HG02798 (cell line): Measurements from ENCODE around the gene ZBTB12.
A peak's percentile ranks its signal among the peaks of the same experiment; 100 is the strongest.

Experiments used
- ATAC-seq: cut with Tn5 transposase; IDR thresholded peaks from one replicate; pipeline ENCODE4 v1.9.1; 2021; ENCODE audit warnings: mild to moderate bottlenecking; ENCODE audit not compliant: unreplicated experiment, poor library complexity

The ZBTB12 gene

DNA sequence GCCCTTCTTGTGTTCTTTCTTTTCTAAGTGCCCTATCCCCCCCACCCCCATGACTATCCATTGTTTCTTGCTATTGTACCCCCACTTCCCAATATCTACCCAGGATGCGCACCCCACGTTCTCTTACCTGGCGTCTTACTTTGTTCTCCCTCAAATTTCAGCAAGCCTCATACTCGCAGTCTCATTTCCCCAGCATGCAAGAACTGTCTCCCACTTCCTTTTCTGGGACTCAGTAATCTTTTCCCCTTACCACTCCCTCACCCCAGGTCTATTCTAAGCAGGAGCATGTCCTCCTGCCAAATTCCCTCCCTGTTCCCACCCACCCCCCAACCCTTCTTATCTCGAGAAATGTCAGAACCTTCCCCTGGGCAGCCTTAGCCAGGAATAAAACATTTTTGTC, 2.7 kb downstream of the ZBTB12 start:
- no peak for ATAC-seq

DNA sequence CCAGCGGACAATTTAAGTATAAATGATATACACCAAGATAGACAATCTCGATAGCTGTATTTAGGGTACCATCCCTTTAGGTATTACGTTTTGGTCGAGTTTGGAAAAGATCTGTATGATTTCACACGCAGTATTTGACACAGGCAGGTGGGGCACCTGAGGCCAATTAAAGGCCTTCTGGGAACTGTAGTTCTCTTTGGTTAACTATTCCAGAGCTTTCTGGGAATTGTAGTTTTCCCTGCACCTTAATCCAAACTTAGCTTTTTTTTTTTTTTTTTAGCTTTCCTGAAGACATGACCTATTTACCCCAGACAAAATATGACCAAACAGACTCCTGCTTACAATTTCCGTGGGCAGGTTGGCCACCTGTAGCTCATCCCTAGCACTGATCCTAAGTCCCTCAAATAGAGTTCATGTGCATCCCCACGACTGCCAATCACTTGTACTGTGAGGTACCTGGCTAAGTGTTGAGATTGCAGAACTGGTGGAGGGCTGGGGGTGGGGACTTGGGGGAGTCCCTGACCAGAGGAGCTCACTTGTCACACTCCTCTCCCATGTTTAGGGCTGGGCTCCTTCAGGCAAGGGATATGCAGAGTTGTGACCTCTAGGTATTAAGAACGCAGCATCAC, 3.4 kb downstream of the ZBTB12 start:
- no peak for ATAC-seq

DNA sequence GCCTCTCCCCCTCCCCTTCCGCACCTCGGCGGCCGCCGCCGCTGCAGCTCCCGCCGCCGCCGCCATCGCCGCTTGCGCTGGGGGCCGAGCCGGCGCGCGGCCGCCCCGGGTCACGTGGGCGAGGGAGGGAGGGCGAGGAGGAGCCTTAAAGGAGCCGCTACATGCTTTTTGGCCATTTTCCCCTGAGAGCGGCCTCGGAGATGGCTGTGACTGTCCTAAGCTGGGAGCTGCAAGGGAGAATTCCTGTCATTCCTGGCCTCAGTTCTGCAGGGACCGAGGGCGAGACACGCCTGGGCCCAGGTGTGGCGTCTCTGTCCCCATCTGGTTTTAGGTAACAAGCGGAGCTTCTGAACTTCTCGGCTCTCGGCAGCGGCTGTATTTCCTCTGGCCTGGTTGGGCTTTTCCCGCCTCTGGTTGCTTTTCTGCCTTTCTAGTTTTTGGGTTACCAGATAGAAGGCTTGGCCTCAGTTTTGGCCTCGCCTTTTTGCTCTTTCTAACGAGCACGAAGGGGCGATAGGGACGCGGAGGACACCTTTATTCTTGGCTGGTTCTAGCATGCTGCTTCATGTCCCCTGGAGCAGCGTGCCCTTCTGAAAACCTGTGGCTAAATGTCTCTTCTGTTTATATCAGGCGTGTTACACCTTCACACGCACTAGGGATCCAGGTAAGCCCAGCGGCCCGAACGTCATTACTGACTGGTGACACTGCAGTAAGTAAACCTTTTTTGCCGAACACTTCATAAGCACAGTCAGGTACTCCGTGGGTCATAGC, 4.1 kb downstream of the ZBTB12 start, which contains the start of gene EHMT2:
Gene EHMT2, minus strand, starts transcription at position 87 of the 771 bp plus-strand sequence. Its CDS starts 21 bp downstream, at position 66.
- ATAC-seq, result peak; percentile 56

DNA sequence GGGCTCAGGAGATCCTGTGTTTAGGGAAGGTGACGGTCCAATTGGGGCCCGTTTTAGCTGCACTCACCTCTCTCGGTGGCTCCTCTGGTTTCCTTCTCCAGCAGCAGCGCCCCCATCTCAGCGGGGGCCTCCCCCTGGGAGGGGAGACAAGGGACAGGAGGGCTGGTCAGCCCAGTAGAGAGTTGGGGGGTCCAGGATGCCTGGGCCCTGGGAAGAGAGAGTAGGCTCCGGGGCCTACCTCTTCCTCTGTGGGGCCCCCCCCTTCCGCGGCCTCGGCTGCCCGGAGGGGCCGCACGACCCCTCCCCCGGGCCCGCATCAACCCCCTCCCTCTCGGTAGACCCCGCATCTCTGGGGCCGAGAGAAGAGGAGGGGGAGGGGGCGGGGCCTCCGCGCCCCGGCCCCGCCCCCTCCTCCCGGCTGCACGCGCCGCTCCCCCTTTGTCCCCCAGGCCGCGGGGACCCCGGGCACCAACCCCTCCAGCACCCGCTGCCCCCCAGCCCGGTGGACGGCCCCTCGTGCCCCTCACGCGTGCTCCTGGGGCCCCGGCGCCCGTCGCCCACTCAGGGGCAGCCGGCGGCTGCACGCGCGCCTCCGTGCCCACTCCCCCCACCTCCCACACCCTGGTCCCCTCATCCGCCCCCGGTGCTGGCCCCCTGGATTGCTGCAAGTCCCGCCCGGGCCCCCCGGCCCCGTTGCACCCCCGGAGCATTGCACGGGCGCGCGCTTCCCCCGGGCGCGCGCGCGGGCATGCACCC, 4.9 kb downstream of the ZBTB12 start:
- ATAC-seq, result peak; percentile 4

DNA sequence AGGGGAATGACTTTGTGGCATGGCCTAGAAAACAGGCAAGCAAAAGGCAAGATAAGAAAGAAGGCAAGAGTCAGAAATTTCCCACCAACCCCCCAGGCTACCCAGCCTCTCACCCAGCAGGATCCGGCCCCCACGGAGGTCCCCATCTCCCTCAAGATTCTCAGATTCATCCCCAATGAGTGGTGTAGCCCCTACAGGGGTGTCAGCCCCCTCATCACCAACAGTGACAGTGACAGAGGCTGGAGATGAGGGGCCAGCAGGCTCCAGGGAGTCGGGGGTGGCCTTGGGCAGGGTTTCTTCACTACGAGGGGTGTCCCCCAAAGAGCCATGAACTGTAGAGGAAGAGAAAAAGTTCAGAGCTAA, 5.4 kb downstream of the ZBTB12 start:
- ATAC-seq, result no peak

DNA sequence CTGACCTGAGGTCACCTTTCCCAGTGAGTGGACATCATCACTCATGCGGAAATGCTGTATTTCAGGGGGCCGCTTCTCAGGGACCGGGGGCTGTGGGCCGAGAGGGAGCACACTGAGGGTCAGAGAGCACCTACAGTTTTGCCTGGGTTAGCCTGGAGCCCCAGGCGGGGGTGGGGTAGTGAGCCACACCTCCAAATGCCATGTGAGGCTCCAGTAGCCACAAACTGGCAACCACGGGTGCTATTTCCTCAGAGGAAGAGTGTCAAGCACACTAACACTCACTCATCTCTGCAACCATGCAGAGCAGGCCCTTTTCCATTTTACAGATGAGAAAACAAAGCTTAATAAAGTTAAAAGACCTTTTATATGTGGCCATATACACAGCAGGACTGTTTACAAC, 9.1 kb downstream of the ZBTB12 start:
- ATAC-seq, result no peak

DNA sequence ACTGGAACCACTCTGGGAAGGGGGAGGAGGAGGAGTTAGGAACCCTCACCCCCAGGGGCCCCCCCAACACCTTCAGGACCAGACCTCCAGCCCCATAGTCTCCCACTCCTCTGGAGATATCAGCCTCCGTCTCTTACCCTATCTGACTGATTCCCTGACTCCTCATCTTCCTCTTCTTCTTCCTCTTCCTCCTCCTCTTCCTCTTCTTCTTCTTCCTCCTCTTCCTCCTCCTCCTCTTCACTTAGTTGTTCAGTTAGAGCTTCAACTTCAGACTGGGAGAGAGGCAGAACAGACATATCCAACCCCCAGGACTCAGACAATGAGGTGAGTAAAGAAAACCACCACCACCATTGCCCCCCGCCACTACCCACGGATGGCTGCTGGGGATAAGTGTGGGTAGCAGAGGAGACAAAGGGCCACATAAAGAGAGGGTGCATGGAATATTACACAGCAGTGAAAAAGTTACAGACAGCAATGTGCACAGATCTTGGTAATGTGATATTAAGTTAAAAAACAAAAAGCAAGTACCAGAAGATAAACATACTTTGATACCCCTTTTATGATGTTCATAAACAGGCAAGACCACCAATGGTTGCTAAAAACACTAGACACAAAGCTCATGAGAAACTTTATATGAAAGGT, 12.4 kb downstream of the ZBTB12 start:
- no peak for ATAC-seq

DNA sequence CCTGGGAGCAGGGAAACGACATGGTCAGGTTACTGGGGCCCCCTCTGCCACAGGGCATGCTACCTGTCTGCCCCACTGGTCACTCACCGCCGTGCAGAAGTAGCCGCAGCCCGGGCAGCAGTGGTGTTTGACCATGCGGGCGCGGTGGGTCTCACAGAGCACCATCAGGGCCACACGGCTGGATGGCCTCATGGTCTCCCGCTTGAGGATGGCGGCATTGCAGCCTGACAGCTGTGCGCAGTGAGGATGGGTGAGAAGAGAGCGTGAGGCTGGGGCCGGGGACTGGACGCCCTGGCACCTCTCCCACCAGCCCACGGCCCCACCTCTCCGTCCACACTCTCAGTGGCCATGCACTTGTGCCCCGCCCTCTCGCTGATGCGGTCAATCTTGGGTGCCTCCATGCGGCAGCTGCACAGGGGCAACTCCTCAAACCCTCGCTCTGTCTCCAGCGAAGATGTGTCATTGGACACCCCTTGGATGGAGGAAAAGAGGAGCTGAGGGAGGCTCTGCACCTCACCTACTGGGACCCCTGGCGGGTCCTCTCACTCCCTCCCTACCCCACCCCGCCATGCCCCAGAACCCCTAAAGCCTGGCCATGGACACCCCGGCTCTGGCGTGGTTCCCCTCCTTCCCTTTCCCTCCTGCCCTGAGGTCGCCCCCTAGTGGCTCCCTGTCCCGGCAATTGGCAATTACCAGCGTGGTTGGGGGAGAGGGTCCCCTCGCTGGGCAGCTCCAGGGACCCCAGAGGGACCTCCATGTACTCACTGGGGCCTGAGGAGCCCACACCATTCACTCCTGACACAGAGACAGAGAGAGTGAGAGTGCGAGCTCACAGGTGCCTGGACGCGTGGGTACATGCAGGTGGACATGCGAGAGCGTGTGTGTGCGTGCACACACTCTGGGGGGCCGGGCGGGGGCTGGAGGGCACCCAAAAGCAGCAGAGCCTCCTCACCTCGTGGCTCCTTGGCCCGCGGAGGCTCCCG, 13.3 kb downstream of the ZBTB12 start:
- ATAC-seq, result no peak

DNA sequence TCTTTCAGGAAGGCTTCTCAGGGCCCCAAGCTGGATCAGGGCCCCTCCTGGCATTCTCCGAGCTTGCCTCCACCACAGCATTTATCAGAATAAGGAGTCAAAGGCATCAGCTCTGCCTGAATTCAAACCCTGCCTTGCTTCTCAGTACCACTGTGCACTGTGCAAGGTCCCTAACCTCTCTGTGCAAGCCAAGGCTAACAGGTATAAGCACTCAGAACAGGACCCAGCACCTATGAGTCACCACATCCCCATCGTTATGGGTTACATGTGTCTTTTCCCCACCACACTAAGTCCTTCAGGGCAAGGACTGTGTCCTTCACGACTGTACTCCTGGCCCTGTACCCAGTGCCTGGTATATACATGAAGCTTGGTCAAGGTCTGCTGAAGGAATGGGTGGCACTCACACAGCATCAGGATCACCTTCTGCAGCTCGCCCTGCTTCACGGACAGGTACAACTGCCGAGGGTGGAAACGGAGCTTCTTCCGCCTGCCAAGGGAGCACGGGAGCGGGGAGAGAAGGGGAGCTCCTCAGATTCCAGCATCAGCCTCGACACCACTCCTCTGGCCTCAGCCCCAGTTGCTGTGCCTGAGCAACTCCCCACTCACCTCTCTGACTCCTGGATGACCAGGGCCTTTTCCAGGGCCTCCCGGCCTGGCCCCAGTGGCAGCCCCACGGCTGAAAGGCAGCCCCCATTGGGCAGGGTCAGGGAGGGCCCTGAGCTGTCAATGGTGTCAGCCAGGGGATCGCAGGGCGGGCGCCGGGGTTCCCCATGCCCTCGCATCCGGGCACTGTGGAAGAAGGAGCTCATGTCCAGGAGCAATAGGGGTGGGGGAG, 14.5 kb downstream of the ZBTB12 start:
- no peak for ATAC-seq

DNA sequence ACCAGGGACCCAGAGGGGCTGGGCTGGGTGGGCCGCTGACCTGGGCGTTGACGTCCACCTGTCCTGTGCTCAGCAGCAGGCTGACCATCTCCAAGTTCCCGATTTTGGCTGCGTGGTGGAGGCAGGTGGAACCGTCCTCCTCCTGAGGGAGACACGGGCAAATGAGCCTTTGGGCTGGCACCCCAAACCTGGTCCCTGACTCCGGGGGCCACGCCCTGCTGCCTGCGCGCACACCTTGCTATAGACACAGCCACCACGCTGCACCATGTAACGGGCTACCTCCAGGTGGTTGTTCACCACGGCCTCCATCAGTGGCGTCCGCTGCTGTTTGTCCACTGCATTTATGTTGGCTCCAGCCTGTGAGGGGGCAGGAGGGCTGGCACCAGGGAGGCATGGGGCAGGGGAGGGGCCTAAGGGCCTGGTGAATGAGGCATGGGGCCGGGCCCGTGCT, 15.3 kb downstream of the ZBTB12 start:
- no peak for ATAC-seq

DNA sequence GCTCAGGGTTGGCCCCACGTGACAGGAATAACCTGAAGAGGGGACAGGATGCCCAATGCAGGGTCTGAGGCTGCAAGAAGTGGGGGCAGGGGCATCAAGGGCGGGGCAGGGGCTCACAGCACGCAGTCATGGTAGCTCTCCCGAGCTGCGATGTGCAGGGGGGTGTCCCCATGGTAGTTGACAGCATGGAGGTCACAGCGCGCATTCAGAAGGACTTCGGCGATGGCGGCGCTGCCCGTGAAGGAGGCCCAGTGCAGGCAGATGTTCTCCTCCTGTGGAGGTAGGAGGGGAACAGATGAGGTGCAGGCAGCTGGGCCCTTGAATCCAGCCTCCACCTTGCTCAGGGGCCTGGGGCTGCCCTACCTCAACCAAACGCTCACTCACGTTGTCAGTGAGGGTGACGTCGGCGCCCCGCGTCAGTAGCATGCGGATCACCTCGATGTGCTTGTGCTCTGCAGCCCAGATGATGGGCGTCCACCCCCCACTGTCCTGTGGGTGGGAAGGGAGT, 17.3 kb downstream of the ZBTB12 start:
- ATAC-seq, result no peak

DNA sequence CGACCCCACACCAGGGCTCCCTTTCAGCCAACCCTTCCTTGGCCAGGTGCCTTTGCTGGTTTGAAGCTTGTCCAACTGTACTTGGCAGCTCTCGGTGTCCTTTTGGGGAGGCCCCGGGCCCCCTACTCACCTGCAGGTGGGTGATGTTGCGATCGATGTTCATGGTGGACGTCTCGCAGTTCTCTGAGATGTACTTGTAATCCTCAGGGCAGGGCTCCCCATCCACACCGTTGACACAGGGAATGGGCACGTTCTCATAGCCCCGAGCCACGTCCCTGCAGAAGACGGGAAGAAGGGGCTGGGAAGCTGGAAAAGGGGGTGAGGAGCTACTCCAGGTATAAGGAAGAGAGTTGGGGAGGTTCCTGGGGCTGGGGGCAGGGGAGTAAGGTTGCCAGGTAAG, 18.2 kb downstream of the ZBTB12 start:
- ATAC-seq, result no peak

DNA sequence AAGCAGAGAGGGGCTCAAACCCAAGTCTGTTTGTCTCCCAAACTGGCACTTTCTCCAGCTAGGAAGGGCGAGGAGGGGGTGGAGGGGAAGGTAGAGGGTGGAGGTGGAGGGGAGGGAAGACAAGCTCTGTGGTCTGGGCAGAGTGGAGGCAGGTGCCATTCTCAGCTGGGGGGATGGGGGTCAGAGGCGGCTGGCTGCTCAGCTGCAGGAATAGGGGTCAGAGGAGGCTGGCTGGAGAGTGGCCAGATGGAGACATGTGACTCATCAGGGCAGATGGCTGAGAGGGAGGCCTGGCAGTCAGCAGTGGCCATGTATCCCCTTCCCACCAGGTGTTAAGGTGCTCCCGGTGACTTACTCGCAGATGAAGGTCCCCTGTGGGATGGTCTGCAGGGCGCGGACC, 19.5 kb downstream of the ZBTB12 start:
- ATAC-seq, result no peak

DNA sequence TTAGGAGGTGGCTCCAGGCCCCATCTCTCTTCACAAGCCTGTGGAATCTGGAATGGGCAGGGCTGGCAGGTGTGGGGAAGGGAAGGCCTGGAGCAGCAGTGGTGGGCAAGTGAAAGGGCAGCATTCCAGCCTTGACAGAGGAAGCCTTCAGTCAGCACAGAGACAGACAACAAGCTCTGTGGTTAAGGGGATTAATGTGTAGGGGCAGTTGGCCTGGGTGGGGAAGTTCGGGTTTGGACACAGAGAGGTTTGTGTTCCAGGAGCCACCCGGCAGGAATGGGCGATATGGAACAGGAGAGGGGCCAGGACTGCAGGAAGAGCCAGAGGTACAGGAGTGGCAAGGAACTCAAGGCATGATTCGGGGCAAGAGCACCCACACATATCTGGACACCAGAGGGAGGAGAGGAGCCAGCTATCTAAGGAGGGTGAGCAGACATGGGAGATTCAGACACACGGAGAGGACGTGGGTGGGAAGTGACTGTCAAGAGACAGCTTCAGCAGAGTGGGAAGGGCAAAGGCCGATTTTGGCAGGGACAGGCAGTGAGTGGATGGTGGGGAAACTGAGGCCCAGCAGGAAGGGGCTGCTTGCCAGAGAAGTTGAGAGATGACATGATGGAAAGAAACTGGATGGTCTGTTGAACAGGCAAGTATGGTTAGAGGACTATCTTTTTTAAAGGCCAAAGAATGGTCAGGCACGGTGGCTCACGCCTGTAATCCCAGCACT, 20.6 kb downstream of the ZBTB12 start:
- no peak for ATAC-seq

DNA sequence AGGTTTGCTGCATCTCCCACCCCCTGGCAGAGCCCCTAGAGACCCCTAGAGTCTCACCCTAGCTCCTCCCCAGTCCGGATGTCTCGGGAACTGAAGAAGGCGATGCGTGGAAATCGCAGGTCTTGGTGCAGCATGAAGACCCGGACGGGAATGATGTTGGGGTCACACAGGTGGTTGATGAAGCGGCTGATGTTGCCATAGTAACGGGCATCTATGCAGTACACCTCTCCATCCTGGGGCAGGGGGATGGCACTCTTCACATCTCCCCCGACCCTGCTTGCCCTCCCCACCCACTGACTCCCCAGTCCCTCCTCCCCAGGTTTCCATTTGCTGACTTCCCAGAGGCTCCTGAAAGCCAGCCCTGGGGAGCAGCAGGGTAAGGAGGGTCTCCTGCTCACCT, 21.3 kb downstream of the ZBTB12 start:
- no peak for ATAC-seq

DNA sequence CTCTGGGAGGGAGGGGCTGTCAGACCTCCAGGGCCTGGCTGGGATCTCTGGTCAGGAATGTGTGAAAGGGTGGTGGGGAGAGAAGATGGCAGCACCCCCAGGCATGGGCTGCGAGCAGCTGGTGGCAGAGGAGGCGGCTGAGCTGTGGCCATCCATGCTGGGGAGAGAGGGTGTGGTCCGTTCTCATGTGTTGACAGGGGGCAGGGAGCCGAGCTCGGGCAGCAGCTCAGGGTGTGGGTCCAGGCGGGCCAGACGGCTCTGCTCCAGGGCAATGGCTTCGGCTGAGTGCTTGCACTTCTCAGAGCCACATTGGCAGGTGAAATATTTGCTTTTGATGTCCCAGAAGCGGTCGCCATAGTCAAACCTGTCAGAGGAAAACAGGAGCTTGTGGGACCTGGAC, 22.0 kb downstream of the ZBTB12 start:
- ATAC-seq, result no peak

DNA sequence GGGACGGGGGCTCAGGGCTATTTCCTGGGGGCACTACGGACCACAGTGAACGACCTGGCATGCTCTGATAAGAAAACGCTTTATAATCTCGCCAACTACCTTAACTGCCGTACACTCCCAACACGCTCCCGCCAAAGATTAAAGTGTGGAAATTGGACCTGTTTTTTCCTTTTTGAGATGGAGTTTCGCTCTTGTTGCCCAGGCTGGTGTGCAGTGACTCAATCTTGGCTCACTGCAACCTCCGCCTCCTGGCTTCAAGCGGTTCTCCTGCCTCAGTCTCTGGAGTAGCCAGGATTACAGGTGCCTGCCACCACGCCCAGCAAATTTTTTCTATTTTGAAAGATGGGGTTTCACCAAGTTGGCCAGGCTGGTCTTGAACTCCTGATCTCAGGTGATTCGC, 22.7 kb downstream of the ZBTB12 start:
- no peak for ATAC-seq

DNA sequence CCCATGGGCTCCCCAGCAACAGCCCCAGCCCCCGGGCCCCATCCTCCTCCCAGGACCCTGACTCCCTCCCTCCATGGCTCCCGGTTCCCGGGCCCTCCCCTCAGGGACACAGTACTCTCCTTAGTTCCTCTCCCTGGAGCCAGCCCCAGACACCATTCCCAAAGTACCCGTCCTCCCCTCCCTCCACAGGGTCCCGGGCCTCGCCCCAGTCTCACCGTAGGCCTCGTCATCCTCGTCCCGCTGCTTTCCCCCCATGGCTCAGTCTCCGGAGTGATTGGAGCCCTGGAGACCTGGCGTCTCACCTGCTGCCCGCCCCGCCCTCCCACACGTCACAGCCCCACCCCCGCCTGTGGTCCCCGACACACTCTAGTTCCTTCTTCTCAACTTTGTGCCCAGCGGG, 23.2 kb downstream of the ZBTB12 start, which contains the start of gene SLC44A4:
Gene SLC44A4, minus strand, starts transcription at position 272 of the 400 bp plus-strand sequence. Its CDS starts 17 bp downstream, at position 255.
- no peak for ATAC-seq
